HCT116 (cell line): ENCODE results near the gene PPARGC1A. TPM values are rescaled to one million over a fixed set of nuclear protein-coding genes. Genes with fewer than 3 reads are reported as not detected.

ENCODE experiments used
- ATAC-seq: fragments of 200-7000 bp; cut with Tn5 transposase; 2 replicates; pipeline ENCODE4 v1.9.1; 2020; ENCODE audit warnings: mild to moderate bottlenecking, moderate library complexity
- BruUV-seq: library from RNA; stranded (reverse); fragments of 400-500 nt; replicated peaks from 2 replicates; lab custom pipeline; 2021; lab: Mats Ljungman, UMichigan
- CTCF ChIA-PET: fragments of 300-600 bp; sonication (Branson Sonifier 250); formaldehyde crosslinking; loops from one replicate; lab custom pipeline; 2021; ENCODE audit warnings: antibody characterized with exemption; lab: Charles Lee
- POLR2A ChIA-PET: fragments of 300-600, 350-600 bp; sonication (Branson Sonifier 250); formaldehyde crosslinking; loops from one replicate; lab custom pipeline; 2021; ENCODE audit warnings: antibody characterized with exemption; lab: Charles Lee
- RAD21 ChIA-PET, 2 experiments: fragments of 300-600 bp; sonication (Branson Sonifier 250); formaldehyde crosslinking; loops; one replicate each; lab custom pipeline; 2023; ENCODE audit warnings: low total read pairs in 2 of 2; ENCODE audit not compliant: uncharacterized antibody in 2 of 2, unreplicated experiment in 2 of 2, low non-redundant PET in 1 of 2; lab: Charles Lee
- DNase-seq: peaks from one replicate; pipeline ENCODE4 v3.0.0-alpha.2; 2010; ENCODE audit warnings: low read depth, low spot score
- H2AFZ ChIP-seq: fragments of 200-600 bp; shearing (Covaris generic), sonication (generic); 2 replicates; pipeline ENCODE4 v1.6.1; 2017; ENCODE audit warnings: low read depth, mixed run types, mixed read lengths, antibody characterized with exemption, low read length; ENCODE audit not compliant: poor library complexity, severe bottlenecking
- H3K27ac ChIP-seq: 2 replicates; pipeline ENCODE4 v1.5.1; 2012; ENCODE audit warnings: low read depth, low read length
- H3K27me3 ChIP-seq: fragments of 200-600 bp; sonication (generic); 2 replicates; pipeline ENCODE4 v1.6.1; 2016; ENCODE audit warnings: mixed run types, low read length, mixed read lengths; ENCODE audit not compliant: insufficient read depth
- H3K36me3 ChIP-seq, 2 experiments: fragments of 200-500 bp in 1 of 2; fragments of 200-600 bp in 1 of 2; sonication (Bioruptor generic) in 1 of 2; sonication (generic) in 1 of 2; 2 replicates each; pipeline versions ENCODE4 v1.5.1 to v1.6.1; 2014 to 2016; ENCODE audit warnings: low read length in 2 of 2, inconsistent platforms in 1 of 2, mixed read lengths in 1 of 2, mixed run types in 1 of 2; ENCODE audit not compliant: insufficient read depth in 2 of 2, control insufficient read depth in 1 of 2
- H3K4me1 ChIP-seq, 2 experiments: fragments of 200-600 bp in 1 of 2; sonication (generic) in 1 of 2; 2 replicates each; pipeline versions ENCODE4 v1.5.1 to v1.6.1; 2012 to 2017; ENCODE audit warnings: low read length in 2 of 2, inconsistent platforms in 1 of 2, mild to moderate bottlenecking in 1 of 2, mixed read lengths in 1 of 2, mixed run types in 1 of 2, moderate library complexity in 1 of 2; ENCODE audit not compliant: insufficient read depth in 2 of 2, control insufficient read depth in 1 of 2
- H3K4me2 ChIP-seq: fragments of 200-600 bp; sonication (generic); 2 replicates; pipeline ENCODE4 v1.6.1; 2017; ENCODE audit warnings: mixed run types, low read length, mixed read lengths
- H3K4me3 ChIP-seq, 2 experiments: fragments of 200-600 bp in 1 of 2; sonication (generic) in 1 of 2; replicated peaks in 1 of 2; 2 replicates each; pipeline ENCODE4 v1.5.1; 2011 to 2016; ENCODE audit warnings: low read length in 2 of 2, control low read depth in 1 of 2, low read depth in 1 of 2, mild to moderate bottlenecking in 1 of 2, mixed read lengths in 1 of 2, mixed run types in 1 of 2
- H3K79me2 ChIP-seq: fragments of 200-600 bp; sonication (generic); 2 replicates; pipeline ENCODE4 v1.6.1; 2017; ENCODE audit warnings: mild to moderate bottlenecking, mixed run types, low read length, moderate library complexity, mixed read lengths; ENCODE audit not compliant: insufficient read depth
- H3K9ac ChIP-seq: fragments of 200-600 bp; sonication (generic); 2 replicates; pipeline ENCODE4 v1.6.1; 2016; ENCODE audit warnings: low read length, mixed read lengths
- H3K9me2 ChIP-seq: fragments of 200-600 bp; sonication (generic), shearing (Covaris generic); 2 replicates; pipeline ENCODE4 v1.6.1; 2017; ENCODE audit warnings: mixed run types, mild to moderate bottlenecking, moderate library complexity; ENCODE audit not compliant: insufficient read depth
- H3K9me3 ChIP-seq, 2 experiments: fragments of 200-500 bp in 1 of 2; fragments of 200-600 bp in 1 of 2; sonication (Bioruptor generic) in 1 of 2; sonication (generic) in 1 of 2; 2 replicates each; pipeline ENCODE4 v1.6.1; 2014 to 2017; ENCODE audit warnings: low read length in 2 of 2, mixed read lengths in 2 of 2, inconsistent platforms in 1 of 2, low read depth in 1 of 2, mild to moderate bottlenecking in 1 of 2, mixed run types in 1 of 2, moderate library complexity in 1 of 2; ENCODE audit not compliant: control insufficient read depth in 1 of 2, insufficient read depth in 1 of 2
- H4K20me1 ChIP-seq: fragments of 200-600 bp; sonication (generic), shearing (Covaris generic); 2 replicates; pipeline ENCODE4 v1.6.1; 2017; ENCODE audit warnings: mixed run types, mild to moderate bottlenecking, moderate library complexity; ENCODE audit not compliant: insufficient read depth
- CBX3 ChIP-seq: IDR thresholded peaks from 2 replicates; pipeline ENCODE4 v1.6.1; 2012; ENCODE audit warnings: low read depth
- ELF1 ChIP-seq: IDR thresholded peaks from 2 replicates; pipeline ENCODE4 v1.6.1; 2012; ENCODE audit warnings: low read depth, borderline replicate concordance
- JUND ChIP-seq: IDR thresholded peaks from 2 replicates; pipeline ENCODE4 v1.6.1; 2012
- POLR2AphosphoS5 ChIP-seq: IDR thresholded peaks from 2 replicates; pipeline ENCODE4 v1.6.1; 2011; ENCODE audit warnings: mild to moderate bottlenecking, low read depth, low read length, moderate library complexity
- SIN3A ChIP-seq: IDR thresholded peaks from 2 replicates; pipeline ENCODE4 v1.6.1; 2012; ENCODE audit warnings: low read depth
- ZFX ChIP-seq: fragments of 450-650 bp; IDR thresholded peaks from 2 replicates; pipeline ENCODE4 v1.6.1; 2017
- ZNF274 ChIP-seq: fragments of 200-500 bp; sonication (Bioruptor generic); IDR thresholded peaks from 2 replicates; pipeline ENCODE4 v1.6.1; 2014; ENCODE audit warnings: mild to moderate bottlenecking, low read depth, low read length, inconsistent platforms
- intact Hi-C: fragments of 100-400 bp; cut with micrococcal nuclease; formaldehyde crosslinking; loops from 2 replicates; pipeline ENCODE4 v1.10.0; 2022
- total RNA-seq: library from RNA; stranded (reverse); gene quantifications from one replicate; pipeline ENCODE4 v1.2.1, GENCODE V29; 2021; ENCODE audit not compliant: unreplicated experiment
- TF ChIP-seq, protein P1 (sequence below): IDR thresholded peaks from 2 replicates; pipeline ENCODE4 v1.6.1; 2011; ENCODE audit warnings: mild to moderate bottlenecking, low read length, moderate library complexity; ENCODE audit not compliant: insufficient replicate concordance; ENCODE audit errors: extremely low read depth
- TF ChIP-seq, protein P2 (sequence below): IDR thresholded peaks from 2 replicates; pipeline ENCODE4 v1.6.1; 2012
- TF ChIP-seq, protein P3 (sequence below): IDR thresholded peaks from 2 replicates; pipeline ENCODE4 v1.6.1; 2012
- TF ChIP-seq, protein P4 (sequence below): IDR thresholded peaks from 2 replicates; pipeline ENCODE4 v1.6.1; 2012; ENCODE audit warnings: low read depth

The PPARGC1A gene
- total RNA-seq, 1 experiment from 2014 or later: not detected

DNA sequence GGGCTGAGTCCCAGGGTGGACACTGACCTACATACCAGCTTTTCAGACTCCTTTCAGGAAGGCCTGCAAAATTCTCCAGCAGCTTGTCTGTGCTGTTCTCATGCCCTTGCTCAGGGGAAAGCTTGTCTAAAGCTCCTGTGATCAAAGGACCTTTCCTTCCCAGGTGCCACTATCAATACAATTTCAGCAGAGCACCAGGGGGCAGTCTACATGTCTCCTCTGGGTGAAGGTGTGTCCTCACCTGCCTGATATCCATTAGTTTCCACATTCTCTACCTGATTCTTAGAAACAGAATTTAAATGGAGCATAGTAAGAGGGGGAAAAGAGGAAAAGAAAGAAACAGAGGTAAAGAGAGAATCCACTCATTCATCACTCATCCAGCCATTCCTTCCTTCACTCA, 114.2 kb downstream of the PPARGC1A start:
- Histone ChIP-seq H3K79me2 (no peaks in the 10 kb centered on the region), H3K4me3 (no peak overlapping the region), H3K4me1 (no peaks in the 10 kb centered on the region), H2AFZ (no peak overlapping the region), H3K9me2 (no peaks in the 10 kb centered on the region), H3K9ac (no peak overlapping the region), H3K9me3 (peaks cover 6 to 13% of the 10 kb centered on the region in 2 experiments; a peak in 2 of 4 replicates), H3K27ac (no peak overlapping the region), H3K4me2 (no peak overlapping the region), H3K27me3 (no peaks in the 10 kb centered on the region), H4K20me1 (no peaks in the 10 kb centered on the region), H3K36me3 (no peaks in the 10 kb centered on the region)
- TF ChIP-seq, protein P1, sequence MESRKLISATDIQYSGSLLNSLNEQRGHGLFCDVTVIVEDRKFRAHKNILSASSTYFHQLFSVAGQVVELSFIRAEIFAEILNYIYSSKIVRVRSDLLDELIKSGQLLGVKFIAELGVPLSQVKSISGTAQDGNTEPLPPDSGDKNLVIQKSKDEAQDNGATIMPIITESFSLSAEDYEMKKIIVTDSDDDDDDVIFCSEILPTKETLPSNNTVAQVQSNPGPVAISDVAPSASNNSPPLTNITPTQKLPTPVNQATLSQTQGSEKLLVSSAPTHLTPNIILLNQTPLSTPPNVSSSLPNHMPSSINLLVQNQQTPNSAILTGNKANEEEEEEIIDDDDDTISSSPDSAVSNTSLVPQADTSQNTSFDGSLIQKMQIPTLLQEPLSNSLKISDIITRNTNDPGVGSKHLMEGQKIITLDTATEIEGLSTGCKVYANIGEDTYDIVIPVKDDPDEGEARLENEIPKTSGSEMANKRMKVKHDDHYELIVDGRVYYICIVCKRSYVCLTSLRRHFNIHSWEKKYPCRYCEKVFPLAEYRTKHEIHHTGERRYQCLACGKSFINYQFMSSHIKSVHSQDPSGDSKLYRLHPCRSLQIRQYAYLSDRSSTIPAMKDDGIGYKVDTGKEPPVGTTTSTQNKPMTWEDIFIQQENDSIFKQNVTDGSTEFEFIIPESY: no peak
- TF ChIP-seq ZFX: no peak
- TF ChIP-seq JUND: no peak
- no peak for TF ChIP-seq ZNF274
- TF ChIP-seq CBX3: no peak
- no peak for TF ChIP-seq ELF1
- TF ChIP-seq, protein P2, sequence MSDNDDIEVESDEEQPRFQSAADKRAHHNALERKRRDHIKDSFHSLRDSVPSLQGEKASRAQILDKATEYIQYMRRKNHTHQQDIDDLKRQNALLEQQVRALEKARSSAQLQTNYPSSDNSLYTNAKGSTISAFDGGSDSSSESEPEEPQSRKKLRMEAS: no peak
- TF ChIP-seq, protein P3, sequence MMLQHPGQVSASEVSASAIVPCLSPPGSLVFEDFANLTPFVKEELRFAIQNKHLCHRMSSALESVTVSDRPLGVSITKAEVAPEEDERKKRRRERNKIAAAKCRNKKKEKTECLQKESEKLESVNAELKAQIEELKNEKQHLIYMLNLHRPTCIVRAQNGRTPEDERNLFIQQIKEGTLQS: no peak
- DNase-seq (no peak), ATAC-seq (no peak)
- no TSS peak for BruUV-seq
- ChIA-PET POLR2A (no interaction called here), CTCF (no interaction called here), RAD21 (no interaction called here)
- intact Hi-C loops: no loop called here

DNA sequence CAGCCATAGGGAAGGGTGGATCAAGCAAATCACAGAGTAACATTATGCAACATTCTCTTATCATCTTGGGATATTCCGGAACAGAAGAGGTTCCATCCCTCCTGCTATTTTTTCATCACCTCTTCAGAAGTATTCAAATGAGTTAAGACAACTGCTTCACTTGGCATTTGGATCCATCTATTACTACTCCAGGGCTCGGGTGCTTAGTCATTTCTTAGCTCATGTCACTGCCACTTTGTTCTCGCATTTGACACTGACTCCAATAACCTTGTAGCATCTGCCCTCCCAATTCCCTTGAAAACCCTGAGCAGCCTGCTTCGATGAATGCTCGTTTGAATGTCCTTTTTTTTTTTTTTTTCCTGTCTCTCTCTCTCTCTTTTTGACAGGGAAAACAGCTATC, 114.9 kb downstream of the PPARGC1A start:
- Histone ChIP-seq H2AFZ (no peak overlapping the region), H3K79me2 (no peaks in the 10 kb centered on the region), H3K4me1 (no peaks in the 10 kb centered on the region), H4K20me1 (no peaks in the 10 kb centered on the region), H3K36me3 (no peaks in the 10 kb centered on the region), H3K4me3 (no peak overlapping the region), H3K27ac (no peak overlapping the region), H3K9me2 (no peaks in the 10 kb centered on the region), H3K27me3 (no peaks in the 10 kb centered on the region), H3K4me2 (no peak overlapping the region), H3K9me3 (peaks cover 6 to 13% of the 10 kb centered on the region in 2 experiments; a peak in 2 of 4 replicates), H3K9ac (no peak overlapping the region)
- POLR2A ChIA-PET: no interaction called here
- TF ChIP-seq SIN3A (no peak), POLR2AphosphoS5 (no peak), CBX3 (no peak), ZFX (no peak)
- TF ChIP-seq, protein P4, sequence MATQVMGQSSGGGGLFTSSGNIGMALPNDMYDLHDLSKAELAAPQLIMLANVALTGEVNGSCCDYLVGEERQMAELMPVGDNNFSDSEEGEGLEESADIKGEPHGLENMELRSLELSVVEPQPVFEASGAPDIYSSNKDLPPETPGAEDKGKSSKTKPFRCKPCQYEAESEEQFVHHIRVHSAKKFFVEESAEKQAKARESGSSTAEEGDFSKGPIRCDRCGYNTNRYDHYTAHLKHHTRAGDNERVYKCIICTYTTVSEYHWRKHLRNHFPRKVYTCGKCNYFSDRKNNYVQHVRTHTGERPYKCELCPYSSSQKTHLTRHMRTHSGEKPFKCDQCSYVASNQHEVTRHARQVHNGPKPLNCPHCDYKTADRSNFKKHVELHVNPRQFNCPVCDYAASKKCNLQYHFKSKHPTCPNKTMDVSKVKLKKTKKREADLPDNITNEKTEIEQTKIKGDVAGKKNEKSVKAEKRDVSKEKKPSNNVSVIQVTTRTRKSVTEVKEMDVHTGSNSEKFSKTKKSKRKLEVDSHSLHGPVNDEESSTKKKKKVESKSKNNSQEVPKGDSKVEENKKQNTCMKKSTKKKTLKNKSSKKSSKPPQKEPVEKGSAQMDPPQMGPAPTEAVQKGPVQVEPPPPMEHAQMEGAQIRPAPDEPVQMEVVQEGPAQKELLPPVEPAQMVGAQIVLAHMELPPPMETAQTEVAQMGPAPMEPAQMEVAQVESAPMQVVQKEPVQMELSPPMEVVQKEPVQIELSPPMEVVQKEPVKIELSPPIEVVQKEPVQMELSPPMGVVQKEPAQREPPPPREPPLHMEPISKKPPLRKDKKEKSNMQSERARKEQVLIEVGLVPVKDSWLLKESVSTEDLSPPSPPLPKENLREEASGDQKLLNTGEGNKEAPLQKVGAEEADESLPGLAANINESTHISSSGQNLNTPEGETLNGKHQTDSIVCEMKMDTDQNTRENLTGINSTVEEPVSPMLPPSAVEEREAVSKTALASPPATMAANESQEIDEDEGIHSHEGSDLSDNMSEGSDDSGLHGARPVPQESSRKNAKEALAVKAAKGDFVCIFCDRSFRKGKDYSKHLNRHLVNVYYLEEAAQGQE: no peak
- TF ChIP-seq, protein P2: no peak
- no TSS peak for BruUV-seq
- CTCF ChIA-PET: no interaction called here
- DNase-seq (no peak), ATAC-seq (no peak)
- intact Hi-C loops: no loop called here
- RAD21 ChIA-PET: no interaction called here
